IMR-90 (cell line): Measurements from ENCODE around the gene TCF4. TPM values are rescaled to one million over a fixed set of nuclear protein-coding genes. Genes with fewer than 3 reads are reported as not detected.

Experiments
- ATAC-seq: fragments of 200-7000 bp; cut with Tn5 transposase; 2 replicates; pipeline ENCODE4 v1.9.1; 2020; ENCODE audit warnings: low read depth, mild to moderate bottlenecking, moderate library complexity
- BruUV-seq: library from RNA; stranded (reverse); fragments of 400-500 nt; replicated peaks from 2 replicates; lab custom pipeline; 2021; lab: Mats Ljungman, UMichigan
- CTCF ChIA-PET: fragments of 300-600 bp; formaldehyde crosslinking; extraction: SDS; loops from one replicate; lab custom pipeline; 2021; ENCODE audit warnings: antibody characterized with exemption; lab: Yijun Ruan, JAX
- POLR2A ChIA-PET: fragments of 300-600 bp; sonication (Branson Sonifier 250); formaldehyde crosslinking; loops from one replicate; lab custom pipeline; 2022; ENCODE audit warnings: antibody characterized with exemption; ENCODE audit not compliant: unreplicated experiment; lab: Charles Lee
- DNase-seq: peaks from one replicate; pipeline ENCODE4 v3.0.0; 2013
- H2AFZ ChIP-seq: replicated peaks from 2 replicates; pipeline ENCODE3; 2013; ENCODE audit warnings: low read length, mild to moderate bottlenecking; ENCODE audit not compliant: poor library complexity
- H2AK5ac ChIP-seq: 2 replicates; pipeline ENCODE4 v1.6.1; 2013; ENCODE audit warnings: low read depth, low read length, inconsistent platforms
- H2AK9ac ChIP-seq: replicated peaks from 2 replicates; pipeline ENCODE3; 2013; ENCODE audit warnings: mild to moderate bottlenecking, low read depth, low read length, moderate library complexity; ENCODE audit not compliant: poor library complexity
- H2BK120ac ChIP-seq: 2 replicates; pipeline ENCODE4 v1.6.1; 2013; ENCODE audit warnings: low read depth, low read length, inconsistent platforms
- H2BK15ac ChIP-seq: 3 replicates; pipeline ENCODE4 v1.6.1; 2013; ENCODE audit warnings: low read depth, low read length, inconsistent platforms
- H2BK20ac ChIP-seq: 2 replicates; pipeline ENCODE4 v1.6.1; 2013; ENCODE audit warnings: low read depth, mild to moderate bottlenecking, inconsistent platforms, low read length, moderate library complexity
- H2BK5ac ChIP-seq: 2 replicates; pipeline ENCODE4 v1.6.1; 2013; ENCODE audit warnings: mild to moderate bottlenecking, low read depth, low read length, inconsistent platforms; ENCODE audit not compliant: poor library complexity, severe bottlenecking
- H3K14ac ChIP-seq: replicated peaks from 2 replicates; pipeline ENCODE4 v1.6.1; 2013; ENCODE audit warnings: low read depth, low read length, inconsistent platforms
- H3K18ac ChIP-seq: 2 replicates; pipeline ENCODE4 v1.6.1; 2013; ENCODE audit warnings: low read depth, low read length, control low read depth
- H3K23ac ChIP-seq: 2 replicates; pipeline ENCODE4 v1.6.1; 2013; ENCODE audit warnings: low read depth, low read length, inconsistent platforms
- H3K27ac ChIP-seq: 2 replicates; pipeline ENCODE4 v1.5.1; 2013; ENCODE audit warnings: mild to moderate bottlenecking, control low read depth, low read length; ENCODE audit not compliant: insufficient read depth
- H3K27me3 ChIP-seq: 2 replicates; pipeline ENCODE4 v1.6.1; 2013; ENCODE audit warnings: low read length; ENCODE audit not compliant: control insufficient read depth, insufficient read depth
- H3K36me3 ChIP-seq: 2 replicates; pipeline ENCODE4 v1.6.1; 2013; ENCODE audit warnings: low read length, mixed read lengths; ENCODE audit not compliant: control insufficient read depth, insufficient read depth
- H3K4ac ChIP-seq: 2 replicates; pipeline ENCODE4 v1.6.1; 2013; ENCODE audit warnings: low read depth, low read length, inconsistent platforms
- H3K4me1 ChIP-seq: 2 replicates; pipeline ENCODE4 v1.6.1; 2013; ENCODE audit warnings: low read length, mixed read lengths; ENCODE audit not compliant: control insufficient read depth, insufficient read depth
- H3K4me2 ChIP-seq: 2 replicates; pipeline ENCODE4 v1.6.1; 2013; ENCODE audit warnings: low read depth, mild to moderate bottlenecking, control low read depth, low read length, moderate library complexity
- H3K4me3 ChIP-seq: 2 replicates; pipeline ENCODE4 v1.5.1; 2013; ENCODE audit warnings: low read depth, mild to moderate bottlenecking, control low read depth, low read length, moderate library complexity; ENCODE audit not compliant: insufficient read depth
- H3K56ac ChIP-seq: 2 replicates; pipeline ENCODE4 v1.6.1; 2013; ENCODE audit warnings: low read length, inconsistent platforms; ENCODE audit not compliant: insufficient read depth; ENCODE audit errors: extremely low read depth
- H3K79me1 ChIP-seq, 2 experiments: 2 replicates each; pipeline ENCODE4 v1.6.1; 2013; ENCODE audit warnings: low read length in 2 of 2, inconsistent platforms in 1 of 2, low read depth in 1 of 2
- H3K9ac ChIP-seq: 2 replicates; pipeline ENCODE4 v1.6.1; 2013; ENCODE audit warnings: low read depth, low read length, control low read depth
- H3K9me1 ChIP-seq: 2 replicates; pipeline ENCODE4 v1.6.1; 2013; ENCODE audit warnings: low read length, inconsistent platforms; ENCODE audit not compliant: insufficient read depth
- H3K9me3 ChIP-seq: 2 replicates; pipeline ENCODE4 v1.6.1; 2013; ENCODE audit warnings: low read length; ENCODE audit not compliant: control insufficient read depth, insufficient read depth
- H4K20me1 ChIP-seq: 2 replicates; pipeline ENCODE4 v1.6.1; 2013; ENCODE audit warnings: low read length, inconsistent platforms; ENCODE audit not compliant: insufficient read depth
- H4K5ac ChIP-seq: 2 replicates; pipeline ENCODE4 v1.6.1; 2013; ENCODE audit warnings: mild to moderate bottlenecking, low read depth, low read length, control low read depth
- H4K8ac ChIP-seq, 2 experiments: 2 replicates each; pipeline ENCODE4 v1.6.1; 2013; ENCODE audit warnings: low read depth in 2 of 2, low read length in 2 of 2, control low read depth in 1 of 2, inconsistent platforms in 1 of 2
- H4K91ac ChIP-seq: 2 replicates; pipeline ENCODE4 v1.6.1; 2013; ENCODE audit warnings: low read depth, low read length, inconsistent platforms; ENCODE audit not compliant: insufficient read depth
- BHLHE40 ChIP-seq: fragments of 150-350 bp; IDR thresholded peaks from 2 replicates; pipeline ENCODE4 v1.6.1; 2016; ENCODE audit warnings: mild to moderate bottlenecking, low read depth, low read length
- CHD1 ChIP-seq: IDR thresholded peaks from 2 replicates; pipeline ENCODE4 v1.6.1; 2012; ENCODE audit warnings: low read depth, low read length, improper control_type of control experiment
- FOS ChIP-seq: fragments of 150-350 bp; IDR thresholded peaks from 2 replicates; pipeline ENCODE4 v1.6.1; 2016; ENCODE audit warnings: low read depth, low read length
- MAFK ChIP-seq: IDR thresholded peaks from 2 replicates; pipeline ENCODE4 v1.6.1; 2012; ENCODE audit warnings: low read depth, low read length, improper control_type of control experiment
- MAZ ChIP-seq: IDR thresholded peaks from 2 replicates; pipeline ENCODE4 v1.6.1; 2012; ENCODE audit warnings: low read depth, mild to moderate bottlenecking, low read length, improper control_type of control experiment, moderate library complexity, borderline replicate concordance
- MXI1 ChIP-seq: IDR thresholded peaks from 2 replicates; pipeline ENCODE4 v1.6.1; 2012; ENCODE audit warnings: low read depth, mild to moderate bottlenecking, low read length, moderate library complexity, borderline replicate concordance
- NFE2L2 ChIP-seq: fragments of 150-350 bp; IDR thresholded peaks from 2 replicates; pipeline ENCODE4 v1.6.1; 2016; ENCODE audit warnings: low read depth, mild to moderate bottlenecking, low read length
- POLR2A ChIP-seq: IDR thresholded peaks from 2 replicates; pipeline ENCODE4 v1.6.1; 2012; ENCODE audit warnings: mild to moderate bottlenecking, low read depth, low read length
- RAD21 ChIP-seq: IDR thresholded peaks from 2 replicates; pipeline ENCODE4 v1.6.1; 2012; ENCODE audit warnings: low read length, improper control_type of control experiment
- RCOR1 ChIP-seq: IDR thresholded peaks from 2 replicates; pipeline ENCODE4 v1.6.1; 2012; ENCODE audit warnings: mild to moderate bottlenecking, low read length, improper control_type of control experiment; ENCODE audit not compliant: insufficient replicate concordance
- RFX5 ChIP-seq: IDR thresholded peaks from 2 replicates; pipeline ENCODE4 v1.8.0; 2012; ENCODE audit warnings: low read depth, mild to moderate bottlenecking, low read length, moderate library complexity
- WGBS, 2 experiments: methylation state at CpG; one replicate each; pipeline versions ENCODE4 v1.1.5 to v1.1.7; 2013; ENCODE audit warnings: missing lambda C conversion rate in 2 of 2; ENCODE audit not compliant: insufficient read length in 1 of 2; ENCODE audit errors: extremely low coverage in 2 of 2; 5-methylcytosine and 5-hydroxymethylcytosine counted together
- dilution Hi-C: fragments of 300-500 bp; cut with HindIII; formaldehyde crosslinking; loops from one replicate; pipeline ENCODE4 v1.14.3; 2018; ENCODE audit warnings: low sequenced_read_pairs; ENCODE audit not compliant: unreplicated experiment
- in situ Hi-C: fragments of 300-500 bp; cut with MboI; formaldehyde crosslinking; loops from 3 replicates; pipeline ENCODE4 v1.14.3; 2019; ENCODE audit warnings: low sequenced_read_pairs, inconsistent platforms, mixed read lengths
- intact Hi-C: fragments of 100-400 bp; cut with micrococcal nuclease; formaldehyde crosslinking; loops from 2 replicates; pipeline ENCODE4 v1.10.0; 2022
- polyA plus RNA-seq, 3 experiments: library from polyadenylated mRNA; depleted of rRNA; stranded (reverse); fragments of >200 nt; gene quantifications; 2 replicates each; pipeline ENCODE4 v1.2.3, GENCODE V29; 2012; ENCODE audit warnings: low replicate concordance in 1 of 3
- total RNA-seq: library from RNA; depleted of rRNA; stranded (reverse); fragments of >200 nt; gene quantifications from 2 replicates; pipeline ENCODE4 v1.2.3, GENCODE V29; 2012
- TF ChIP-seq, protein P1 (sequence below): conservative IDR thresholded peaks from 2 replicates; pipeline ENCODE4 v1.5.1; 2012; ENCODE audit warnings: mild to moderate bottlenecking, low read depth, low read length, improper control_type of control experiment
- TF ChIP-seq, protein P2 (sequence below): fragments of 150-350 bp; IDR thresholded peaks from 2 replicates; pipeline ENCODE4 v1.6.1; 2017; ENCODE audit warnings: mild to moderate bottlenecking, antibody characterized with exemption, low read length, low read depth
- TF ChIP-seq, protein P3 (sequence below): fragments of 150-350 bp; IDR thresholded peaks from 2 replicates; pipeline ENCODE4 v1.6.1; 2016; ENCODE audit warnings: low read depth, mild to moderate bottlenecking, low read length, moderate library complexity, borderline replicate concordance

TCF4 gene
- total and polyA plus RNA-seq, 2 of the 4 experiments (the other 2 are of a cell fraction), result 30.0 to 87.1 TPM

DNA sequence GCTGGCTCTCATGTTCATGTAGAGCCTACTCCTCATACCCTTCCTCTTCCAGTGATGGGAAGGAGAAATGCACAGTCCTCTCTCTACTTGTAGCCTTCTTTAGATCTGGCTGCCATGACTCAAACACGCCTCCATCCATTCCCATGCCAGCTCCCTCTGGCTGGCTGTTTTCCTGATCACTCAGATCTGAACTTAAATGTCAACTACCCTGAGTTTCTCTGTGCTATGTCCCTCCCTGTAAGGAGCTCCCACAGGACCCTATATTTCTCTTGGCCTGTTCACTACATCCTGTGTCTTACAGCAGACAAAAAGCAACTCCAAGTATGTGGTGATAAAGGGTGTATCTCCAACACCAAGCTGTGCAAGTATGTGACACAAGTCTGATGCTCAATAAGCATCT lies 152.4 kb downstream of the TCF4 start:
- no peak overlapping the region for H2BK20ac ChIP-seq
- no TSS peak for BruUV-seq
- no peak for ATAC-seq
- H3K4me2 ChIP-seq, result no peak overlapping the region
- no peak overlapping the region for H3K27ac ChIP-seq
- no peak overlapping the region for H4K8ac ChIP-seq
- H3K18ac ChIP-seq, result no peak overlapping the region
- DNase-seq, result no peak
- H3K4me3 ChIP-seq, result no peak overlapping the region
- H2BK5ac ChIP-seq, result no peak overlapping the region
- ChIA-PET CTCF (no interaction called here), POLR2A (no interaction called here)
- no peaks in the 10 kb centered on the region for H3K27me3 ChIP-seq
- H3K9me3 ChIP-seq, result no peaks in the 10 kb centered on the region
- no peak overlapping the region for H3K4ac ChIP-seq
- no peaks in the 10 kb centered on the region; the same call in 1 of the 2 replicates for H3K36me3 ChIP-seq
- dilution Hi-C loops (no loop called here), intact Hi-C loops (no loop called here), in situ Hi-C loops (no loop called here)
- H2BK120ac ChIP-seq, result no peak overlapping the region
- H3K4me1 ChIP-seq, result peaks cover 6% of the 10 kb centered on the region
- no peak overlapping the region for H2AFZ ChIP-seq
- no peak overlapping the region for H2AK9ac ChIP-seq
- H2BK15ac ChIP-seq, result no peak overlapping the region
- no peak overlapping the region for H4K91ac ChIP-seq
- H3K9ac ChIP-seq, result no peak overlapping the region
- no peak overlapping the region for H2AK5ac ChIP-seq
- peaks cover 8% of the 10 kb centered on the region for H3K9me1 ChIP-seq
- H4K20me1 ChIP-seq, result peaks cover 9% of the 10 kb centered on the region; the same call in 1 of the 2 replicates
- H3K56ac ChIP-seq, result no peak overlapping the region
- WGBS, 2 experiments, result 100% methylated on average over 1 of the region's 1 CpG; no CpG with 5 or more reads in 1 of the 2 experiments
- TF ChIP-seq, protein P1, sequence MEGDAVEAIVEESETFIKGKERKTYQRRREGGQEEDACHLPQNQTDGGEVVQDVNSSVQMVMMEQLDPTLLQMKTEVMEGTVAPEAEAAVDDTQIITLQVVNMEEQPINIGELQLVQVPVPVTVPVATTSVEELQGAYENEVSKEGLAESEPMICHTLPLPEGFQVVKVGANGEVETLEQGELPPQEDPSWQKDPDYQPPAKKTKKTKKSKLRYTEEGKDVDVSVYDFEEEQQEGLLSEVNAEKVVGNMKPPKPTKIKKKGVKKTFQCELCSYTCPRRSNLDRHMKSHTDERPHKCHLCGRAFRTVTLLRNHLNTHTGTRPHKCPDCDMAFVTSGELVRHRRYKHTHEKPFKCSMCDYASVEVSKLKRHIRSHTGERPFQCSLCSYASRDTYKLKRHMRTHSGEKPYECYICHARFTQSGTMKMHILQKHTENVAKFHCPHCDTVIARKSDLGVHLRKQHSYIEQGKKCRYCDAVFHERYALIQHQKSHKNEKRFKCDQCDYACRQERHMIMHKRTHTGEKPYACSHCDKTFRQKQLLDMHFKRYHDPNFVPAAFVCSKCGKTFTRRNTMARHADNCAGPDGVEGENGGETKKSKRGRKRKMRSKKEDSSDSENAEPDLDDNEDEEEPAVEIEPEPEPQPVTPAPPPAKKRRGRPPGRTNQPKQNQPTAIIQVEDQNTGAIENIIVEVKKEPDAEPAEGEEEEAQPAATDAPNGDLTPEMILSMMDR, result no peak
- TF ChIP-seq CHD1 (no peak), MXI1 (no peak), RFX5 (no peak), RCOR1 (no peak), RAD21 (no peak), FOS (no peak), POLR2A (no peak), BHLHE40 (no peak), NFE2L2 (no peak), MAFK (no peak), MAZ (no peak)
- TF ChIP-seq, protein P2, sequence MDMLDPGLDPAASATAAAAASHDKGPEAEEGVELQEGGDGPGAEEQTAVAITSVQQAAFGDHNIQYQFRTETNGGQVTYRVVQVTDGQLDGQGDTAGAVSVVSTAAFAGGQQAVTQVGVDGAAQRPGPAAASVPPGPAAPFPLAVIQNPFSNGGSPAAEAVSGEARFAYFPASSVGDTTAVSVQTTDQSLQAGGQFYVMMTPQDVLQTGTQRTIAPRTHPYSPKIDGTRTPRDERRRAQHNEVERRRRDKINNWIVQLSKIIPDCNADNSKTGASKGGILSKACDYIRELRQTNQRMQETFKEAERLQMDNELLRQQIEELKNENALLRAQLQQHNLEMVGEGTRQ, result no peak
- TF ChIP-seq, protein P3, sequence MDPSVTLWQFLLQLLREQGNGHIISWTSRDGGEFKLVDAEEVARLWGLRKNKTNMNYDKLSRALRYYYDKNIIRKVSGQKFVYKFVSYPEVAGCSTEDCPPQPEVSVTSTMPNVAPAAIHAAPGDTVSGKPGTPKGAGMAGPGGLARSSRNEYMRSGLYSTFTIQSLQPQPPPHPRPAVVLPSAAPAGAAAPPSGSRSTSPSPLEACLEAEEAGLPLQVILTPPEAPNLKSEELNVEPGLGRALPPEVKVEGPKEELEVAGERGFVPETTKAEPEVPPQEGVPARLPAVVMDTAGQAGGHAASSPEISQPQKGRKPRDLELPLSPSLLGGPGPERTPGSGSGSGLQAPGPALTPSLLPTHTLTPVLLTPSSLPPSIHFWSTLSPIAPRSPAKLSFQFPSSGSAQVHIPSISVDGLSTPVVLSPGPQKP, result no peak
- 0 out of 2 replicates have a peak overlapping the region, but pooled peaks have one; percentile 20 for H3K23ac ChIP-seq
- peaks cover 44 to 74% of the 10 kb centered on the region in 2 experiments for H3K79me1 ChIP-seq
- no peak overlapping the region for H3K14ac ChIP-seq
- no peak overlapping the region for H4K5ac ChIP-seq
